Naive B cell (primary cell): ENCODE measurements around the gene TMC6. TPM values are rescaled to one million over a fixed set of nuclear protein-coding genes. Genes with fewer than 3 reads are reported as not detected.
A peak's percentile ranks its signal among the peaks of the same experiment; 100 is the strongest.
"Not testable (repeated sequence)": the region's sequence is repeated elsewhere in the genome, so short reads cannot be mapped to it uniquely, and the experiment has no call there.

Source experiments
- ATAC-seq, 2 donors: fragments of 150-1000 bp; cut with Tn5 transposase; 2 replicates each; pipeline ENCODE4 v1.10.0; 2021; ENCODE audit warnings: low read depth in 2 of 2, mild to moderate bottlenecking in 2 of 2, moderate library complexity in 2 of 2
- DNase-seq: peaks from one replicate; pipeline ENCODE4 v3.0.0; 2022
- H3K27ac Mint-ChIP-seq, 6 donors: one replicate each; pipeline ENCODE4 v1.8.0; 2020 to 2022; ENCODE audit warnings: mild to moderate bottlenecking in 6 of 6, mixed read lengths in 6 of 6, moderate library complexity in 5 of 6, inconsistent platforms in 2 of 6
- H3K27me3 Mint-ChIP-seq, 3 donors: one replicate each; pipeline ENCODE4 v1.8.0; 2021 to 2022; ENCODE audit warnings: mixed read lengths in 3 of 3, mild to moderate bottlenecking in 1 of 3
- H3K36me3 Mint-ChIP-seq, 2 donors: one replicate each; pipeline ENCODE4 v1.8.0; 2020 to 2022; ENCODE audit warnings: mixed read lengths in 2 of 2, inconsistent platforms in 1 of 2, mild to moderate bottlenecking in 1 of 2
- H3K4me1 Mint-ChIP-seq, 3 donors: one replicate each; pipeline ENCODE4 v1.8.0; 2020 to 2022; ENCODE audit warnings: mixed read lengths in 3 of 3, inconsistent platforms in 1 of 3, mild to moderate bottlenecking in 1 of 3, moderate library complexity in 1 of 3
- H3K4me3 Mint-ChIP-seq, 8 donors: one replicate each; pipeline ENCODE4 v1.8.0; 2020 to 2022; ENCODE audit warnings: mild to moderate bottlenecking in 8 of 8, mixed read lengths in 8 of 8, moderate library complexity in 8 of 8, inconsistent platforms in 2 of 8
- H3K9me3 Mint-ChIP-seq, 7 donors: one replicate each; pipeline ENCODE4 v1.8.0; 2020 to 2022; ENCODE audit warnings: mixed read lengths in 7 of 7, mild to moderate bottlenecking in 5 of 7, inconsistent platforms in 2 of 7, moderate library complexity in 1 of 7
- polyA plus RNA-seq, 6 donors: library from polyadenylated mRNA; unstranded; fragments of 300-500 nt; fragmentation: Illumina TruSeq; gene quantifications; one replicate each; pipeline ENCODE4 v1.2.3, GENCODE V29; 2021; ENCODE audit warnings: low read depth in 6 of 6

The TMC6 gene
- polyA plus RNA-seq, 6 donors from 2014 or later, result 84.9 to 170 (median 141) TPM

- peaks cover 16 to 27% of the 10 kb centered on the region in 2 donors for H3K36me3 Mint-ChIP-seq
Observed at GRCh38 chr17:78101542-78101941, 27.0 kb downstream of the TMC6 start.

GRCh38 chr17:78101112-78101511, 27.4 kb downstream of the TMC6 start:
- H3K4me1 Mint-ChIP-seq, result no peaks in the 10 kb centered on the region
- H3K27me3 Mint-ChIP-seq, result no peaks in the 10 kb centered on the region
- ATAC-seq, result no peak
- no peak for DNase-seq
- no peaks in the 10 kb centered on the region for H3K9me3 Mint-ChIP-seq
- peak overlapping the region in 1 of 8 donors; percentile 74 for H3K4me3 Mint-ChIP-seq
- H3K36me3 Mint-ChIP-seq, result peaks cover 16 to 27% of the 10 kb centered on the region in 2 donors
- peak overlapping the region in 1 of 6 donors; percentile 50 for H3K27ac Mint-ChIP-seq

More at GRCh38 chr17:78101542-78101941, 27.0 kb downstream of the TMC6 start:
- Mint-ChIP-seq H3K27me3 (no peaks in the 10 kb centered on the region), H3K27ac (peak overlapping the region in 1 of 6 donors; percentile 74), H3K4me1 (no peaks in the 10 kb centered on the region), H3K9me3 (no peaks in the 10 kb centered on the region), H3K4me3 (peak overlapping the region in 1 of 8 donors; percentile 37)
- ATAC-seq (no peak), DNase-seq (no peak)

GRCh38 chr17:78096093-78096492, 32.5 kb downstream of the TMC6 start:
- no peaks in the 10 kb centered on the region for H3K4me1 Mint-ChIP-seq
- no peaks in the 10 kb centered on the region for H3K9me3 Mint-ChIP-seq
- H3K27me3 Mint-ChIP-seq, result no peaks in the 10 kb centered on the region
- H3K4me3 Mint-ChIP-seq, result no peak overlapping the region
- no peak overlapping the region for H3K27ac Mint-ChIP-seq
- DNase-seq, result no peak
- H3K36me3 Mint-ChIP-seq, result peaks cover 18 to 24% of the 10 kb centered on the region in 2 donors
- ATAC-seq, result no peak

GRCh38 chr17:78095035-78095434, 33.5 kb downstream of the TMC6 start:
- H3K4me3 Mint-ChIP-seq, result no peak overlapping the region
- no peak for ATAC-seq
- H3K9me3 Mint-ChIP-seq, result no peaks in the 10 kb centered on the region
- no peaks in the 10 kb centered on the region for H3K4me1 Mint-ChIP-seq
- H3K27ac Mint-ChIP-seq, result no peak overlapping the region
- DNase-seq, result no peak
- H3K27me3 Mint-ChIP-seq, result no peaks in the 10 kb centered on the region
- H3K36me3 Mint-ChIP-seq, result peaks cover 17 to 20% of the 10 kb centered on the region in 2 donors

- H3K27ac Mint-ChIP-seq, result no peak overlapping the region
- DNase-seq (no peak), ATAC-seq (no peak)
- no peaks in the 10 kb centered on the region for H3K4me1 Mint-ChIP-seq
- H3K36me3 Mint-ChIP-seq, result peaks cover 12 to 15% of the 10 kb centered on the region in 2 donors
- H3K4me3 Mint-ChIP-seq, result no peak overlapping the region
- no peaks in the 10 kb centered on the region for H3K9me3 Mint-ChIP-seq
- H3K27me3 Mint-ChIP-seq, result no peaks in the 10 kb centered on the region
Observed at GRCh38 chr17:78092794-78093324, 35.7 kb downstream of the TMC6 start.

- Mint-ChIP-seq H3K4me3 (no peak overlapping the region), H3K9me3 (no peaks in the 10 kb centered on the region), H3K4me1 (no peaks in the 10 kb centered on the region), H3K27me3 (no peaks in the 10 kb centered on the region), H3K27ac (peak overlapping the region in 1 of 6 donors; percentile 62), H3K36me3 (peaks cover 13 to 16% of the 10 kb centered on the region in 2 donors)
- DNase-seq (no peak), ATAC-seq (no peak)
Observed at GRCh38 chr17:78089576-78090281, 38.8 kb downstream of the TMC6 start.

GRCh38 chr17:78088529-78088928, 40.0 kb downstream of the TMC6 start:
- Mint-ChIP-seq H3K4me1 (no peaks in the 10 kb centered on the region), H3K9me3 (no peaks in the 10 kb centered on the region), H3K36me3 (peaks cover 9 to 15% of the 10 kb centered on the region in 2 donors), H3K4me3 (no peak overlapping the region), H3K27me3 (no peaks in the 10 kb centered on the region), H3K27ac (no peak overlapping the region)
- no peak for DNase-seq
- no peak for ATAC-seq

- H3K27me3 Mint-ChIP-seq, result no peaks in the 10 kb centered on the region
- ATAC-seq, result no peak
- peaks cover 9% of the 10 kb centered on the region in 2 donors for H3K36me3 Mint-ChIP-seq
- H3K4me1 Mint-ChIP-seq, result no peaks in the 10 kb centered on the region
- no peak for DNase-seq
- peak overlapping the region in 1 of 6 donors; percentile 88 for H3K27ac Mint-ChIP-seq
- H3K4me3 Mint-ChIP-seq, result peak overlapping the region in 1 of 8 donors; percentile 35
- H3K9me3 Mint-ChIP-seq, result no peaks in the 10 kb centered on the region
Observed at GRCh38 chr17:78086740-78087139, 41.8 kb downstream of the TMC6 start.

- no peak overlapping the region for H3K27ac Mint-ChIP-seq
- no peaks in the 10 kb centered on the region for H3K9me3 Mint-ChIP-seq
Observed at GRCh38 chr17:78082988-78083387, 45.6 kb downstream of the TMC6 start.

GRCh38 chr17:78082355-78082872, 46.1 kb downstream of the TMC6 start:
- H3K27ac Mint-ChIP-seq, result peak overlapping the region in 1 of 6 donors; percentile 69
- not testable (repeated sequence) for H3K4me3 Mint-ChIP-seq, ATAC-seq, H3K4me1 Mint-ChIP-seq, DNase-seq, H3K9me3 Mint-ChIP-seq, H3K36me3 Mint-ChIP-seq, H3K27me3 Mint-ChIP-seq

More at GRCh38 chr17:78082988-78083387, 45.6 kb downstream of the TMC6 start:
- H3K4me3 Mint-ChIP-seq, result no peak overlapping the region
- no peaks in the 10 kb centered on the region for H3K27me3 Mint-ChIP-seq
- ATAC-seq (no peak), DNase-seq (no peak)
- peaks cover 6 to 9% of the 10 kb centered on the region in 2 donors for H3K36me3 Mint-ChIP-seq
- no peaks in the 10 kb centered on the region for H3K4me1 Mint-ChIP-seq

- Mint-ChIP-seq H3K4me1 (no peaks in the 10 kb centered on the region), H3K27ac (no peak overlapping the region), H3K36me3 (peaks cover 8 to 11% of the 10 kb centered on the region in 2 donors), H3K9me3 (no peaks in the 10 kb centered on the region), H3K4me3 (no peak overlapping the region), H3K27me3 (no peaks in the 10 kb centered on the region)
- no peak for DNase-seq
- ATAC-seq, result no peak
Observed at GRCh38 chr17:78081551-78081950, 47.0 kb downstream of the TMC6 start.

- no peak for DNase-seq
- Mint-ChIP-seq H3K4me3 (no peak overlapping the region), H3K9me3 (no peaks in the 10 kb centered on the region), H3K27me3 (no peaks in the 10 kb centered on the region), H3K27ac (peak overlapping the region in 1 of 6 donors; percentile 51), H3K4me1 (no peaks in the 10 kb centered on the region), H3K36me3 (peaks cover 17 to 21% of the 10 kb centered on the region in 2 donors)
- ATAC-seq, result no peak
Observed at GRCh38 chr17:78079253-78079652, 49.3 kb downstream of the TMC6 start.

- Mint-ChIP-seq H3K27ac (peak overlapping the region in 2 of 6 donors; percentile 34 to 42), H3K36me3 (peaks cover 17 to 33% of the 10 kb centered on the region in 2 donors)
Observed at GRCh38 chr17:78075545-78075944, 53.0 kb downstream of the TMC6 start.

GRCh38 chr17:78075011-78075410, 53.5 kb downstream of the TMC6 start:
- peak overlapping the region in 1 of 6 donors; percentile 54 for H3K27ac Mint-ChIP-seq
- no peak for ATAC-seq

More at GRCh38 chr17:78075545-78075944, 53.0 kb downstream of the TMC6 start:
- Mint-ChIP-seq H3K4me3 (no peak overlapping the region), H3K27me3 (no peaks in the 10 kb centered on the region), H3K4me1 (no peaks in the 10 kb centered on the region), H3K9me3 (no peaks in the 10 kb centered on the region)
- ATAC-seq (no peak), DNase-seq (no peak)

More at GRCh38 chr17:78075011-78075410, 53.5 kb downstream of the TMC6 start:
- H3K4me1 Mint-ChIP-seq, result no peaks in the 10 kb centered on the region
- no peak for DNase-seq
- no peaks in the 10 kb centered on the region for H3K27me3 Mint-ChIP-seq
- H3K36me3 Mint-ChIP-seq, result peaks cover 17 to 33% of the 10 kb centered on the region in 2 donors
- no peak overlapping the region for H3K4me3 Mint-ChIP-seq
- H3K9me3 Mint-ChIP-seq, result no peaks in the 10 kb centered on the region
